Peyer's patch (tissue), 4 donors: ENCODE measurements around the gene CTBP2. TPM values are rescaled to one million over a fixed set of nuclear protein-coding genes. Genes with fewer than 3 reads are reported as not detected.
"Not testable (repeated sequence)": the region's sequence is repeated elsewhere in the genome, so short reads cannot be mapped to it uniquely, and the experiment has no call there.

ENCODE experiments used
- DNase-seq, 3 donors: peaks; one replicate each; pipeline ENCODE4 v3.0.0-alpha.2; 2017 to 2019
- H3K27ac ChIP-seq, 4 donors: fragments of 200-600 bp; sonication (generic); one replicate each; pipeline ENCODE4 v1.5.1; 2016 to 2019
- H3K27me3 ChIP-seq, 2 donors: fragments of 200-600 bp; sonication (generic); one replicate each; pipeline ENCODE4 v1.5.1; 2019
- H3K36me3 ChIP-seq, 3 donors: fragments of 200-600 bp; sonication (generic); one replicate each; pipeline ENCODE4 v1.5.1; 2016 to 2019
- H3K4me1 ChIP-seq, 4 donors: fragments of 200-600 bp; sonication (generic); one replicate each; pipeline ENCODE4 v1.5.1; 2016 to 2019
- H3K4me3 ChIP-seq, 4 donors: fragments of 200-600 bp; sonication (generic); 1 replicate in 3 of 4; 2 replicates in 1 of 4; pipeline ENCODE4 v1.5.1; 2016 to 2019; ENCODE audit warnings: mild to moderate bottlenecking in 1 of 4
- H3K9me3 ChIP-seq, 4 donors: fragments of 200-600 bp; sonication (generic); one replicate each; pipeline ENCODE4 v1.5.1; 2016 to 2019; ENCODE audit warnings: mild to moderate bottlenecking in 1 of 4
- POLR2A ChIP-seq, 2 donors: fragments of 450-650 bp; IDR thresholded peaks; one replicate each; pipeline ENCODE4 v1.5.1; 2017; ENCODE audit warnings: antibody characterized with exemption in 2 of 2, mild to moderate bottlenecking in 2 of 2, moderate library complexity in 2 of 2
- total RNA-seq, 4 donors: library from RNA; depleted of rRNA; stranded (reverse); fragments of >200 nt; gene quantifications; one replicate each; pipeline ENCODE4 v1.1.0, GENCODE V29; 2016
- TF ChIP-seq, protein P1 (sequence below), 6 experiments: fragments of 450-650 bp in 4 of 6; fragments of 200-600 bp in 2 of 6; sonication (generic) in 1 of 6; IDR thresholded peaks; one replicate each; pipeline ENCODE4 v1.5.1; 2017 to 2019; ENCODE audit warnings: antibody characterized with exemption in 6 of 6, mild to moderate bottlenecking in 3 of 6, moderate library complexity in 1 of 6

The CTBP2 gene
- total RNA-seq, 4 donors from 2014 or later = 53.6 to 83.8 (median 64.7) TPM

DNA sequence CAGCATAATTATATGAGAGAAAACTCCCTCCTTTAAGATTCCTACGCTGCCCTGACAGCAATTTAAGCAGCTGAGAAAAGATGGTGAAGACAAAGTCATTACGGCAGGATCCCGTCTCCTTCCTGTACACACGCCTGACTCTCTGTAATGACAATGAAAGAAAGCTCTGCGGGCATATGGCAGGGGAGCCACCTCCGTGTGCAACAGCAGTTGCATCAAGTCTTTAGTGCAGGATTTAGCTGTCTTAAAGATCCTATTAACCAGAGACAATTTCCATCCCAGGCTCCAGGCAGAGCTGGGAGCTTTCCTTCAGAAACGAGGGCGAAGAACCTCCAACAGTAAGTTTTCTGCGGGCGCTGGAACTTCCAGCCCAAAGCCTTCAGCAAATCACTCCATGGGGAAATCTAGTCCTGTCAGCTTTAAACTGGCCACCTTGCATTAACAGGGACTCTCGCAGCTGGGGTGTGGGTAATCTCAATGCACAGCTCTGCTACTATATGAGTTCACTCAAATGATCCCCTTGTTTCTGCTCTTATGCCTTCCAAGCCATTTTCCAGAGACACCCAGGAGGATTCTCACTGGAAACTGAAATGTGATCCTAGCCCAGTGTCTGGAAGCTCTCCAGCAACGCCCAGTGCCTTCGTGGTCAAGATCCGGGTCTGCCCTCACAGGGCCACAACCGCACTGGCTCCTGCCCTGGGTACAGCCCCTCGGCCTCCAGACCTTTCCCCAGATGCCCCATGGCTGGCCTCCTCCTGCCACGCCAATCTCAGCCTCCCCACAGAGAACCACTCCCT lies 74.9 kb downstream of the CTBP2 start:
- Histone ChIP-seq H3K36me3 (peaks cover 0 to 23% (median 0%) of the 10 kb centered on the region in 3 donors), H3K4me3 (no peak overlapping the region), H3K9me3 (no peaks in the 10 kb centered on the region), H3K27ac (peak overlapping the region in 1 of 4 donors; percentile 68), H3K27me3 (no peaks in the 10 kb centered on the region), H3K4me1 (peaks cover 0 to 9% (median 0%) of the 10 kb centered on the region in 4 donors)
- peak in 1 of 3 donors; percentile 42 for DNase-seq
- TF ChIP-seq, protein P1, sequence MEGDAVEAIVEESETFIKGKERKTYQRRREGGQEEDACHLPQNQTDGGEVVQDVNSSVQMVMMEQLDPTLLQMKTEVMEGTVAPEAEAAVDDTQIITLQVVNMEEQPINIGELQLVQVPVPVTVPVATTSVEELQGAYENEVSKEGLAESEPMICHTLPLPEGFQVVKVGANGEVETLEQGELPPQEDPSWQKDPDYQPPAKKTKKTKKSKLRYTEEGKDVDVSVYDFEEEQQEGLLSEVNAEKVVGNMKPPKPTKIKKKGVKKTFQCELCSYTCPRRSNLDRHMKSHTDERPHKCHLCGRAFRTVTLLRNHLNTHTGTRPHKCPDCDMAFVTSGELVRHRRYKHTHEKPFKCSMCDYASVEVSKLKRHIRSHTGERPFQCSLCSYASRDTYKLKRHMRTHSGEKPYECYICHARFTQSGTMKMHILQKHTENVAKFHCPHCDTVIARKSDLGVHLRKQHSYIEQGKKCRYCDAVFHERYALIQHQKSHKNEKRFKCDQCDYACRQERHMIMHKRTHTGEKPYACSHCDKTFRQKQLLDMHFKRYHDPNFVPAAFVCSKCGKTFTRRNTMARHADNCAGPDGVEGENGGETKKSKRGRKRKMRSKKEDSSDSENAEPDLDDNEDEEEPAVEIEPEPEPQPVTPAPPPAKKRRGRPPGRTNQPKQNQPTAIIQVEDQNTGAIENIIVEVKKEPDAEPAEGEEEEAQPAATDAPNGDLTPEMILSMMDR (IDR thresholded peaks at IDR 0.05) = no peak
- no peak for TF ChIP-seq POLR2A (IDR thresholded peaks at IDR 0.05)

DNA sequence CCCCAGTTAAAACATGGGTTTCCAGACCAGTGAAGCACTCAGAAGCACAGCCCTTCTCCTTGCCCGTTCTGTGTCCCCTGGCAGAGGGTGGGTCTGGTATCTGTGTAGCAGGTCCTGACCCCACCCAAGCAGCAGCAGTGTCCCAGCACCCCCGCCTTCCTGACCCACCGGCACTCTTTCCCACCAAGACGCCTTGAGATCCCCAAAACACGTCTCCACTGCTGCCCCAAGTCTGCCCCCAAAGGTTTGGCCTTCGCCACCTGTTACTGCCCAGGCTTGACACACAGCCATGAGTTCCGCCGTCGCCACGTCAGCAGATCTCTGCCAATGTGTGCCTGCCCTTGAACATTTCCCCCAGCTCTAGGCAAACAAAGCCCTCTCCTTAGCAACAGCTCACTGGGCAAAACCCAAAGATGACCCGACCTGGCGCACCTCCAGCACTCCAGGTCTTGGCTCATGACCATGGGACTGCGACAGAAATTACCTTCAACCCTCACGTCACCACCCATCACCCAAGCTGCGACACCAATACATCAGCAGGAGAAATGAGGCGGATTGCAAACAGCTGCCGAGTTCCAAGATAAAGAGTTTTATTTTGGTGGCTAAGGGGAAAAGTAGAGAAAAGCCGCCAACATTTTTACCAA lies 75.6 kb downstream of the CTBP2 start:
- H3K36me3 ChIP-seq = peaks cover 0 to 23% (median 0%) of the 10 kb centered on the region in 3 donors
- H3K4me1 ChIP-seq = peaks cover 0 to 9% (median 0%) of the 10 kb centered on the region in 4 donors
- DNase-seq = peak in 1 of 3 donors; percentile 48
- H3K27me3 ChIP-seq = no peaks in the 10 kb centered on the region
- H3K4me3 ChIP-seq = no peak overlapping the region
- TF ChIP-seq, protein P1 (IDR thresholded peaks at IDR 0.05) = no peak
- no peak for TF ChIP-seq POLR2A (IDR thresholded peaks at IDR 0.05)
- peak overlapping the region in 1 of 4 donors; percentile 68 for H3K27ac ChIP-seq
- no peaks in the 10 kb centered on the region for H3K9me3 ChIP-seq

DNA sequence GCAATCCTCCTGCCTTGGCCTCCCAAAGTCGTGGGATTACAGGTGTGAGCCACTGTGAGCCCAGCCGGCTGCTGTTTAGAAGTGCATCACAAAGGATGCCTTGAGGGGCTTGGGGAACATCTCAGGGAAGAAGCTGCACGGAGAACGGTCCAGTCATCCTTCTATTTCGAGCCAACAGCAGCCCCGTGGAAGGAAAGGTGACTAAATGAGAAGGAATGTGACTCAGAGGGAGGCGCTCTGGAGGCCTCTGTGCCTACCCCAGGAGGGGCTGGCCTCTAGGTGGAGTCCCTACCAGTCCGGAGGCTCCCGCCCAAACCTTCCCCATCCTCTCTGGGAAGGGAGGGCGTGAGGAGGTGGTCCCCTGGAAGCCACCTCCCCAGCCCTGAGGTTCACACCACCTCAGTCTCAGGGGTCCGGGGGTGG lies 76.2 kb downstream of the CTBP2 start:
- TF ChIP-seq, protein P1 (IDR thresholded peaks at IDR 0.05) = no peak
- TF ChIP-seq POLR2A (IDR thresholded peaks at IDR 0.05) = no peak
- peak in 1 of 3 donors; percentile 36 for DNase-seq
- Histone ChIP-seq H3K36me3 (peaks cover 0 to 23% (median 0%) of the 10 kb centered on the region in 3 donors), H3K4me3 (no peak overlapping the region), H3K9me3 (no peaks in the 10 kb centered on the region), H3K27ac (peak overlapping the region in 1 of 4 donors; percentile 68), H3K27me3 (no peaks in the 10 kb centered on the region), H3K4me1 (peaks cover 0 to 9% (median 0%) of the 10 kb centered on the region in 4 donors)

DNA sequence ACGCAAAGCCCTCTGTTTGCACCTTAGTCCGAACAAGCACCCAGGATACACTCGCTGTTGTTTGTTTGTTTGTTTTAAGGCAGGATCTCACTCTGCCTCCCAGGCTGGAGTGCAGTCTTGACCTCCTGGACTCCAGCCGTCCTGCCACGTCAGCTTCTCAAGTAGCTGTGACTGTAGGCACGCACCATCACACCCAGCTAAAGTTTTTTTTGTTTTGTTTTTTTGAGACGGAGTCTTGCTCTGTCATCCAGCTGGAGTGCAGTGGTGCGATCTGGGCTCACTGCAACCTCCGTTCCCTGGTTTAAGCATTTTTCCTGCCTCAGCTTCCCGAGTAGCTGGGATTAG lies 76.8 kb downstream of the CTBP2 start:
- Histone ChIP-seq H3K4me3 (no peak overlapping the region), H3K36me3 (peaks cover 0 to 23% (median 0%) of the 10 kb centered on the region in 3 donors), H3K4me1 (peaks cover 0 to 9% (median 0%) of the 10 kb centered on the region in 4 donors), H3K27me3 (no peaks in the 10 kb centered on the region), H3K9me3 (no peaks in the 10 kb centered on the region), H3K27ac (peak overlapping the region in 1 of 4 donors; percentile 68)
- TF ChIP-seq, protein P1 (IDR thresholded peaks at IDR 0.05) = no peak
- TF ChIP-seq POLR2A (IDR thresholded peaks at IDR 0.05) = no peak
- peak in 1 of 3 donors; percentile 44 for DNase-seq

DNA sequence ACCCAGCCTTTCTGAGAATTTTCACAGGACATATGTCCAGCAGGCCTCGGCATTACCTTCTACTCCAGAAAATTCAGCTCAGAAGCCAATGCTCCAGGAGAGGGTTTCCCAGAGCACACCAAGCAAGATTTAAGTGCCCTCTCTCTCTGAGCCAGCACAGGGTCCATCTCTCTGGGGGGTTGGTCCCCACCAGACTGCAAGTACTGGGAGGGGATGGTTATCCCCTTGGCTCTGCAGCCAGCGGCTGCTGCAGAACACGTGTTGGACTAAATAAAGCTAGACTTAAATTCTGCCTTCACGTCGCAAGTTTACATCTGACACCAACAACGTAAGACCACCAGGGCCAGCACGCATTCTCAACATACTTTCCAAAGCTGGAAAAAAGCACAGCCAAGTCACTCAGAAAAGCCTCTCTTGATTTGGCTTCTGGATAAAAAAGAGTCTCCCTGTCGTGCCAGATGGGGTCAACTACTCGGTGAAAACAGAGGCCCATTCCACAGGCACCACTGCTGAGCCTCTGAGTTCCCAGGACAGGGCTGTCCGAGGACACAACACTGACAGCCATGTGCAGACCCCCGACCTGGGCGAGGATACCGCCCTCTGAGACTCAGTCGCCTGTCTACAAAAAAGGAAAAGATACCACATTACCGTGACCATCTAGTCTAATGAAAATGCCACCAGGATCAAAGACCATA lies 77.3 kb downstream of the CTBP2 start:
- Histone ChIP-seq H3K36me3 (peaks cover 0 to 21% (median 0%) of the 10 kb centered on the region in 3 donors), H3K27ac (peak overlapping the region in 1 of 4 donors; percentile 68), H3K27me3 (no peaks in the 10 kb centered on the region), H3K4me3 (no peak overlapping the region), H3K4me1 (peaks cover 0 to 9% (median 0%) of the 10 kb centered on the region in 4 donors), H3K9me3 (no peaks in the 10 kb centered on the region)
- peak in 1 of 3 donors; percentile 31 for DNase-seq
- TF ChIP-seq, protein P1 (IDR thresholded peaks at IDR 0.05) = no peak
- TF ChIP-seq POLR2A (IDR thresholded peaks at IDR 0.05) = no peak

DNA sequence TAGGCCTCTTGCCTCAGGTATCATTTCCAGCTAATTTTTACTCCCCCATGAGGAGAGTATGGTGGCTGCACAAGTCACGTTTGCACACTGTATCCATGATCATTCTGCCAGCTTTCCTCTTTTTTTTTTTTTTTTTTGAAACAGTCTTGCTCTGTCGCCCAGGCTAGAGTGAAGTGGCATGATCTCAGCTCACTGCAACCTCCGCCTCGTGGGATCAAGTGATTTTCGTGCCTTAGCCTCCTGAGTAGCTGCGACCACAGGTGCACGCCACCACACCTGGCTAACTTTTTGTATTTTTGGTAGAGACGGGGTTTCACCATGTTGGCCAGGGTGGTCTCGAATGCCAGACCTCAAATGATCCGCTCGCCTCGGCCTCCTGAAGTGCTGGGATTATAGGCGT lies 77.9 kb downstream of the CTBP2 start:
- not testable (repeated sequence) for H3K4me3 ChIP-seq, H3K9me3 ChIP-seq, H3K27me3 ChIP-seq, H3K27ac ChIP-seq, H3K4me1 ChIP-seq
- peak in 1 of 3 donors; percentile 15 for DNase-seq
- peaks cover 0 to 16% (median 0%) of the 10 kb centered on the region in 3 donors for H3K36me3 ChIP-seq
